Muscle of back (tissue), 11 donors: ENCODE data around the gene MCOLN1. TPM values are rescaled to one million over a fixed set of nuclear protein-coding genes. Genes with fewer than 3 reads are reported as not detected.

Experiments
- DNase-seq, 3 donors: peaks; one replicate each; pipeline versions ENCODE4 v3.0.0 to v3.0.0-alpha.2; 2013
- polyA plus RNA-seq, 10 donors: library from polyadenylated mRNA; unstranded; fragments of 120-200 nt; gene quantifications; one replicate each; pipeline ENCODE4 v1.2.1, GENCODE V29; 2013; ENCODE audit not compliant: insufficient read length in 10 of 10

MCOLN1 gene
- polyA plus RNA-seq, 10 donors, result 8.2 to 13.8 (median 12.0) TPM

GRCh38 chr19:7541828-7542443 lies 19.5 kb downstream of the MCOLN1 start:
- no peak for DNase-seq

- DNase-seq, result no peak
Measured at GRCh38 chr19:7542556-7543348, 20.3 kb downstream of the MCOLN1 start.

GRCh38 chr19:7544626-7545025 lies 22.2 kb downstream of the MCOLN1 start:
- DNase-seq, result no peak

GRCh38 chr19:7545300-7545699 lies 22.9 kb downstream of the MCOLN1 start:
- no peak for DNase-seq

GRCh38 chr19:7545904-7546303 lies 23.5 kb downstream of the MCOLN1 start:
- DNase-seq, result no peak

GRCh38 chr19:7547159-7547558 lies 24.7 kb downstream of the MCOLN1 start:
- DNase-seq, result no peak

- no peak for DNase-seq
Measured at GRCh38 chr19:7549429-7550148, 27.2 kb downstream of the MCOLN1 start.

- DNase-seq, result no peak
Measured at GRCh38 chr19:7550169-7550770, 27.8 kb downstream of the MCOLN1 start.

GRCh38 chr19:7550987-7551761 lies 28.8 kb downstream of the MCOLN1 start:
- DNase-seq, result peak; percentile 57 to 92 (median 80)

- no peak for DNase-seq
Measured at GRCh38 chr19:7552781-7553180, 30.4 kb downstream of the MCOLN1 start.

GRCh38 chr19:7554565-7554964 lies 32.1 kb downstream of the MCOLN1 start:
- no peak for DNase-seq

- DNase-seq, result no peak
Measured at GRCh38 chr19:7554990-7555864, 32.8 kb downstream of the MCOLN1 start.

GRCh38 chr19:7556696-7557315 lies 34.4 kb downstream of the MCOLN1 start:
- no peak for DNase-seq

GRCh38 chr19:7558667-7559066 lies 36.2 kb downstream of the MCOLN1 start:
- no peak for DNase-seq

- no peak for DNase-seq
Measured at GRCh38 chr19:7559102-7559501, 36.7 kb downstream of the MCOLN1 start.

- DNase-seq, result no peak
Measured at GRCh38 chr19:7560255-7560654, 37.8 kb downstream of the MCOLN1 start.

- DNase-seq, result no peak
Measured at GRCh38 chr19:7561325-7561724, 38.9 kb downstream of the MCOLN1 start.

- no peak for DNase-seq
Measured at GRCh38 chr19:7562646-7563393, 40.4 kb downstream of the MCOLN1 start.

- DNase-seq, result no peak
Measured at GRCh38 chr19:7564866-7565265, 42.4 kb downstream of the MCOLN1 start.
